Colonic mucosa (tissue), 4 donors: ENCODE results near the gene PLD1. TPM values are rescaled to one million over a fixed set of nuclear protein-coding genes. Genes with fewer than 3 reads are reported as not detected.

Experiments used
- DNase-seq: peaks from one replicate; pipeline ENCODE4 v3.0.0-alpha.2; 2020
- H3K27ac ChIP-seq: fragments of 200-600 bp; one replicate; pipeline ENCODE4 v1.8.0; 2021
- H3K27me3 ChIP-seq: fragments of 200-600 bp; one replicate; pipeline ENCODE4 v1.8.0; 2021
- H3K36me3 ChIP-seq: fragments of 200-600 bp; one replicate; pipeline ENCODE4 v1.8.0; 2021
- H3K4me1 ChIP-seq: fragments of 200-600 bp; one replicate; pipeline ENCODE4 v1.8.0; 2021; ENCODE audit warnings: mild to moderate bottlenecking
- H3K4me3 ChIP-seq: fragments of 200-600 bp; one replicate; pipeline ENCODE4 v1.8.0; 2021
- H3K9ac ChIP-seq, 2 donors: one replicate each; pipeline ENCODE4 v1.7.0; 2013; ENCODE audit warnings: control low read depth in 2 of 2, low read depth in 2 of 2, low read length in 2 of 2
- H3K9me3 ChIP-seq: fragments of 200-600 bp; one replicate; pipeline ENCODE4 v1.8.0; 2021
- CTCF ChIP-seq: fragments of 200-600 bp; IDR thresholded peaks from one replicate; pipeline ENCODE4 v1.8.0; 2022; ENCODE audit warnings: antibody characterized with exemption, mild to moderate bottlenecking
- intact Hi-C: fragments of 100-400 bp; cut with DNase I; formaldehyde crosslinking; loops from one replicate; pipeline ENCODE4 v1.14.1; 2022
- total RNA-seq, 2 donors: library from RNA; stranded (reverse); fragmentation: NEBNext Ultra II Directional in 1 of 2; extraction: Animal tissue kit (Norgen Biotek cat#: 25700) in 1 of 2; gene quantifications; one replicate each; pipeline ENCODE4 v1.2.1, GENCODE V29; 2021
- donor health status: healthy.
- donor health status: DM: no; HTN: no; CAD: no.
- donor health status: DM: no; HTN: no; CAD: no.

PLD1 gene
- total RNA-seq, 2 donors from 2014 or later, result 49.6 to 81.3 TPM

GRCh38 chr3:171552531-171552930 lies 257.8 kb downstream of the PLD1 start:
- no peaks in the 10 kb centered on the region for H3K27me3 ChIP-seq
- DNase-seq, result no peak
- H3K9ac ChIP-seq, result no peak overlapping the region
- H3K36me3 ChIP-seq, result no peaks in the 10 kb centered on the region
- no peaks in the 10 kb centered on the region for H3K9me3 ChIP-seq
- H3K4me1 ChIP-seq, result no peaks in the 10 kb centered on the region
- no peak overlapping the region for H3K27ac ChIP-seq
- no peak overlapping the region for H3K4me3 ChIP-seq
- intact Hi-C loops, result no loop called here
- no peak for TF ChIP-seq CTCF

- H3K36me3 ChIP-seq, result no peaks in the 10 kb centered on the region
- no peak overlapping the region for H3K4me3 ChIP-seq
- no peaks in the 10 kb centered on the region for H3K4me1 ChIP-seq
- no peak for TF ChIP-seq CTCF
- intact Hi-C loops, result no loop called here
- H3K9me3 ChIP-seq, result no peaks in the 10 kb centered on the region
- no peak overlapping the region for H3K9ac ChIP-seq
- no peak for DNase-seq
- H3K27ac ChIP-seq, result no peak overlapping the region
- no peaks in the 10 kb centered on the region for H3K27me3 ChIP-seq
Measured at GRCh38 chr3:171551296-171551695, 259.0 kb downstream of the PLD1 start.

Other genes starting within 250 kb of the PLD1 start
- not detected for gene TMEM212, start 32.9 kb upstream of the PLD1 start, total RNA-seq
- 100 to 1,000 TPM in 1 of 2 donors, 10 to 100 TPM in 1; 66.7 to 142 TPM for gene FNDC3B, start 229.1 kb upstream of the PLD1 start, total RNA-seq